Mesenteric fat pad (tissue), 1 donor: ENCODE measurements around the gene HEXIM2. TPM values are rescaled to one million over a fixed set of nuclear protein-coding genes. Genes with fewer than 3 reads are reported as not detected.
A peak's percentile ranks its signal among the peaks of the same experiment; 100 is the strongest.
"Not testable (repeated sequence)": the region's sequence is repeated elsewhere in the genome, so short reads cannot be mapped to it uniquely, and the experiment has no call there.

Source experiments
- DNase-seq: peaks from one replicate; pipeline ENCODE4 v3.0.0-alpha.2; 2020; ENCODE audit warnings: low spot score
- long read RNA-seq: library from polyadenylated mRNA; unstranded; transcript quantifications from one replicate; pipeline ENCODE4 v2.0.0, GENCODE V29; 2020
- total RNA-seq: library from RNA; stranded (reverse); fragmentation: NEBNext Ultra II Directional; extraction: Animal tissue kit (Norgen Biotek cat#: 25700); gene quantifications from one replicate; pipeline ENCODE4 v1.2.1, GENCODE V29; 2021
- donor health status: DM: yes; HTN: yes; CAD: no.

Gene HEXIM2, protein sequence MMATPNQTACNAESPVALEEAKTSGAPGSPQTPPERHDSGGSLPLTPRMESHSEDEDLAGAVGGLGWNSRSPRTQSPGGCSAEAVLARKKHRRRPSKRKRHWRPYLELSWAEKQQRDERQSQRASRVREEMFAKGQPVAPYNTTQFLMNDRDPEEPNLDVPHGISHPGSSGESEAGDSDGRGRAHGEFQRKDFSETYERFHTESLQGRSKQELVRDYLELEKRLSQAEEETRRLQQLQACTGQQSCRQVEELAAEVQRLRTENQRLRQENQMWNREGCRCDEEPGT
- 5.1 TPM for total RNA-seq
- long read RNA-seq, transcript HEXIM2-202 (3 exons, 803 nt) = major isoform, 5 of 15 reads
- long read RNA-seq, partial matches to known transcripts = 0 of 15 reads
- long read RNA-seq, other reads (novel, unspliced or antisense) = 1 of 15 reads

DNA sequence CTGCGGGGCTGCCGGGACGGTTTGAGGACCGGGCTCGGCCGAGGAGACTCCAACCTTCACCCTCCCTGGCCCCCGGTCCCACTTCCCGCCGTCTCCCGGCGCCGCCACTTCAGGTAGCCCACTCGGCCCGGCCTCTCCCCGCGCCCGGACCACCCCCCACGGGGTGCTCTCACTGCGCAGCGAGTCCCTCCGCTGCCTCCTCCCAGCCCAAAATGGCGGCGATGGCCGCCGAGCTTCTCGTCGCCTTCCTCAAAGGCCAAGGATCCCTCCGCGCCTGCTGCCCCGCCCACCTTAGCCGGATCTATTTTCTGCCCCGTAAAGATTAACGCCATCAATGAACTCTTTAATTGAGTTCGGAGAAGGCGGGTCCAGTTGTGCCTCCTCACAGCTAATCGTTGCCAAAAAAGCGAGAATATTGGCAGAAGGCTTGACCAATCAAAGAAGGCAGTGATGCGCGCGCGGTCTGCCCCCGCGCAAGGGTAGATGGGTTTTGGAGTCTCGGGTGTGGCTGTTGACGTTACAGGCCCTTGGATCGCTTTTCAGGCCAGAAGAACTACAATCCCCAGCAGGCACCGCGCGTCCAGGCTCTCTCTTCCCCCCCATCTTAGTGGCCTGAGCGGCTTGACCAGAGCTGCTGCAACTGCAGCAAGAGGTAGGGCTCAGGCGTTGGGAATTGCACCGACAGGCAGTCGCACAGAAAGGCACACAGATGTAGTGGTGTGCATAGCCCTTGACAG is at the start of gene HEXIM2:
Gene HEXIM2, plus strand, starts transcription at position 588 of the 737 bp plus-strand sequence. CDS start 919 bp downstream, outside the sequence.
- peak; percentile 98 for DNase-seq

GRCh38 chr17:45112559-45113423 is 48.9 kb upstream of the HEXIM2 start:
- no peak for DNase-seq

DNA sequence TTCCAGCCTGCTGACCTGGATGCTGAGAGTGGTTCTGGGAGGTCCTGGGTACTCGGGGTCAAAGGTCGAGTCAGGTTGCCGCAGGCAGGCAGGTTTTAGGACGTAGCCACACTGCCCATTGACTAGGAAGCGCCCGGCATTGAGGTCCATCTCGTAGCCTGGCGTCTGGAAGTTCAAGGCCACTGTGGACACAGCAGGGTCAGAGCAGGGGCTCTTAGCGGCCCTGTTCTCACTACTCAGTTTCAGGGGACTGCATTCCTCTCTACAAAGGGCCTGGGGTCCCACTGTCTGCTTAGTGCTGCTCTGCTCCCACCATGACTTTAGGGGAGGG is 48.3 kb upstream of the HEXIM2 start:
- no peak for DNase-seq

DNA sequence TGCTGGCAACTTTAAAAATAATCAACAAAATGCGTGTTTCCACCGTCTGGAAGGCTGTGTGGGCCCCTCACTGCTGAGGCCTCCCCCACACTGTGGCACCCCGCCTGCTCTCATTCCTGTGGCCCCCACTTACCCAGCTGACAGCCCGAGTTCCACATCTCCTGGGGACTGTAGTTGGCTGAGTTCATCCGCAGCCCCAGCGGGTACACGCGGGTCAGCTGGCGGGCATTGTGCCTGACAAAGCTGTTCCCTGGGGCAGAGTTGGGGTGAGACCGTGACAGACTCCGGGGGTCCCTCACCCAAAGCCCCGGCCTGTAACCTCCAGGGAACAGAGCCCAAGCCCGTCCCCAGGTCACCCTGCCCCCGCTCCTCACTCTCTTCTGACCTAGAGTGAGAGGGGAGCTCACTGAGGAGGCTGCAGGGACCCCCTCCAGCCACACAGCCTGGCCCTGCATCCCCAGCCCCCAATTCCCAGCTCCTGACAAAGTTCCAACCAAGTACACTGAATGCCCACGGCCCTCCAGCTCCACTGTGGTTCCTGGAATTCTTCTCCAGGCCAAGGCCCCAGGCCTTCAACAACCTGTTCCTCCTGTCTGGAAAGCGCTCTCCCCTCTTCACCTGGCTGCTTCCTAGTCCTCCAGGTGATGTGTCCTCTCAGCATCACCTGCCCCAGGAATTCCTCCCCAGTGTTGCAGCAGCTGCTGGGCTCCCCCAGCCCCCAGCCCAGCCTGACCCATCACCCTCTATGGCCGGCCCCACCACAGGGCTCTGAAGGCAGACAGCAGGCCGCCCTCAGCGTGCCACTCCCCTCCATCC is 47.4 kb upstream of the HEXIM2 start:
- no peak for DNase-seq

DNA sequence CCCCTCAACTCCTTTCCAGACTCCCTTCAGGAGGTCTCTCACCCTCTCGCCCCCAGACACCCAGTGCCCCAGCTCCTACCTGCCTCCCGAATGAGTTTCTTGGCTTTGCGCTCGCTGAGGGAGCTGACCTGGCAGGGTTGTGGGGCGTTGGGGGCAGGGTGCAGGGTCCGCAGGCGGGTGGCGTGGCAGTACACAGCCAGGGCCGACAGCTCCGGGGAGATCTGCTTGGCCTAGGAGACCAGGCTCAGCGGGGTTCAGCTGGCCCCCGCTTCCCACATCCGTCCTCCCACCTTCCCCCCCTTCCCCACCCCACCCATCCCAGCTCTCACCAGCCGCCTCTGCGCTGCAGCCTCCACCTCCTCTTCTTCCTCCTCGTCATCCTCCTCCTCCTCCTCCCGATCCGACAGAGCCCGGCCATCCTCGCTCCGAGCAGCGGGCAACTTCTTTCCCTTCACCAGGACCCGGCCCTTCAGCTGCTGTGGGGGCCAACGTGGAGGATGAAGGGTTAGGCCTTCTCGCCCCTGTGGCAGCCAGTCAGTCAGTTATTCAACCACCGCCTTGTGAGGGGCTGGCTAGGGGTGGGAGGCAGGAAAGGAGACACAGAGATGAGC is 46.6 kb upstream of the HEXIM2 start:
- no peak for DNase-seq

- no peak for DNase-seq
Measured at GRCh38 chr17:45115871-45116270, 45.8 kb upstream of the HEXIM2 start.

DNA sequence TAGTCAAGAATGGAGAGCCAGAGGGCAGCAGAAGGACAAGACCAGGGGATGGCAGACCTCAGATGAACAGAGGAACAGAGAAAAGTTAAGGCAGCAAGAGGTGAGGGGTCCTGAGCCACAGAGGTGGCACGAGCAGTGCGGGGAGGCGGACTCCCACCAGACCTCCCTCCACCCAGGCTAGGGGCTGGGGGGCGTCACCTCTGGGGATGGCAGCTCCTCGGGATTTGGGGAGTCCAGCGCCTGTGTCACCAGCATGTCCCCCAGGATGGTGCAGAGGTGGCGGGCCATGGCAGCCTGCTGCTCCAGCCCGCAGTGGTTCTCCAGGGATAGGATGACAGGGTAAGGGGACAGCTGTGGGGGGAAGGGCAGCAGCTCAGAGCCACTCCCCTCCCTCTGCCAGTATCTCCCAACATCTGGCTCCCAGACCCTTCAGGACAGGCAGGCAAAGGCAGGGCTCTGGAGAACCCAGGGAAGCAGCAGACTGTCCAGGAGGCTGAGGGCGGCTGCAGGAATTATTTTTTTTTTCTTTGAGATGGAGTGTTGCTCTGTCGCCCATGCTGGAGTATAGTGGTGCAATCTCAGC is 45.1 kb upstream of the HEXIM2 start:
- no peak for DNase-seq

- no peak for DNase-seq
Measured at GRCh38 chr17:45117334-45117733, 44.3 kb upstream of the HEXIM2 start.

- no peak for DNase-seq
Measured at GRCh38 chr17:45117848-45118646, 43.6 kb upstream of the HEXIM2 start.

DNA sequence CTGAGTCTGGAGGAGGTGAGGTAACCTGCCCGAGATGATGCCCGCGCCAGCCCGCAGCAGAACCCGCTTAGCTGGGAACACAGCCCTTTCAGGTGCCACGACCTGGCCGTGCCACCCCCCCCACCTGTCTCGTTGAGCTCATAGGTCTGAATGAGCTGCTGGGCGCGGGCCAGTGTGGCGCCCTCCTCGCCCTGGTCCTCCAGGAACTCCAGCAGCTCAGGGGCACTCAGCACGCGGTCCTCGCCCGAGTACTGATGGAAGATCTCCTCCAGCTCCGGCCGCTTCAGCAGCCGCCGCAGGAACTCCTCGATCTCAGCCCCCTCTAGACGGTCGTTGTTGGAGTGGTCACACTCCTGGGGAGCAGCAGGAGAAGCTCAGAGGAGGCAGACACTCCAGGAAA is 43.0 kb upstream of the HEXIM2 start:
- DNase-seq = no peak

DNA sequence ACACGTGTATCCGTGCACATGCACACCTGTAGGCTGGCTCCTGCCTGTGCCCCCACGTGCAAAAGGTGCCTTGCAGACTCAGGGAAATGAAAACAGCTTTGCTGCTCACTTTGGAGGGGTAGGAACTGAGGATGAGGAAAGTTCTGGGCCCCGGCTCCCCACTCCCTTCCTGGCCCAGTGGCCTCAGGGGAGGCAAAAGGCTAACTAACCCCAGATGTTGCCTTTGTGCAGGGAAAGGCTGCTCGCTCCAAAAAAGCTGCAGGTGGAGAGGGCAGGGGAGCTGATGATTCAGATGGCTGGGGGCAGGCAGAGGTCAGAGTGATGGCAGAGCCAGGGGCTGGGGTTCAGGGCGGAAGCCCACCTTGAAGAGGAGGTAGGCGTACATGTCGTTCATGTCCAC is 41.7 kb upstream of the HEXIM2 start:
- DNase-seq = no peak

DNA sequence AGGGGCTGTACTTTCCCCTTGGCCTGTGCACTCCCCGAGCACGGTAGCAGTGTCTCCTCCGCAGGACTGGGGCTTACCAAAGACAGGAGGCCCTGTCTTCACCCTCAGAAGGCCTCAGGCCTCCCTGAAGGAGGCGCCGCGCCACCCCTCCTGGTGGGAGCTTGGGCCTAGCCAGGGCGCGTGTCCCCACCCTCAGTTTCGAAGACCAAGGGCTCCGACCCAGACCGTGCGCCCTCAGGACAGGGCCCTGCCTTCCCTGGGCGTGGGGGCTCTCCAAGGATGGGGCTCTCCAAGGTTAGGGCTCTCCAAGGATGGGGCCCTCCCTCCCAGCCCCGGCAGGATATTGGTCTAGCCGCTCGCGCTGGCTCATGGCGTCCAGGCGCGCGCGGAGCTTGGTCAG is 41.1 kb upstream of the HEXIM2 start:
- no peak for DNase-seq

DNA sequence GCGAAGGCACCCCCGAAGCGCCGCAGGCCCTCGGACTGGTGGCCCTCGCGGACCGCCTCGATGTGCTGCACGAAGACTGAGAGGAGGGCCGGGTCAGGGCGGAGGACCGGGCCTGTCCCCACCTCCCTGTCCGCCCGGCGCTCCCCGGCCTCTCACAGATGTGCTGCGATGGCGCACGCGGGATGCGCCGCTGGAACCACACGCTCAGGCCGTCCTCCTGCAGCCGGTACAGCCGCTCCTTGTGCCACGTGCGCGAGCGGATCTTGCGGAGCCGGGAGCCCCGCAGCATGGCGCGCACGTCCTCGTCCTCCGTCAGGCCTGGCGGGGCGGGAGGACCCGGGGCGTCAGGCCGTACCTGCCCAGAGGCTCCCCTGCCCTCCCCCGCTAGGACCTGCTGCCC is 40.6 kb upstream of the HEXIM2 start:
- DNase-seq = no peak

DNA sequence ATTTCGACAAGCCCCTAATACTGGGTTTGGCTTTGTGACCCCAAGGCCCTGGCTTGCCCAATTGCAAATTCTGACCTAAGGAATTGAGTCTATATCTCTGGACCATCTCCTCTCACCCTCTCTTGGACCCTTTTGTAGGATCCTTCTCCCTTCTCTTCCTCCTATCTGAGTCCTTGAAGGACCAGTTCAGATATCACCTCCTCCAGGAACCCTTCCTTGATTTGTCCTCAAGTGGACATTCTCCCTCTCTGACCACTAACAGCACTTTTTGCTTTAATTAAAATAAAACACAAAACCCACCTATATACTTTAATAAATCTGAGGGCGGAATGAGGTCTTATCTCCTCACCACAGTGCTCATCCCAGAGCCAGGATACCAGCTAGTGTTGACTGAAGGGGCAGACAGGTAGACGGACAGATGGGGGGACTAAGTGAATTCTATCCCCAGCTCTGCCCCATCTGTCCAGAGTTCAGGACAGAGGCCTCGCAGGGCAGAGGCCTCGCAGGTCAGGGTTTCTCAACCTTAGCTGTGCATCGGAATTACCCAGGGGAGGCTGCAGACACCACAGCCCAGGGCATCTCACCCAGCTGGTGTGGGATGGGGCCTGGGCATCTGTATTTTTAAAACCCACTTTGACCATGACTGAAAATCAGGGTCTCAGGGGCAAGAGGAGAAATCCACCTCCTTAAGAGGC is 38.5 kb upstream of the HEXIM2 start:
- no peak for DNase-seq

DNA sequence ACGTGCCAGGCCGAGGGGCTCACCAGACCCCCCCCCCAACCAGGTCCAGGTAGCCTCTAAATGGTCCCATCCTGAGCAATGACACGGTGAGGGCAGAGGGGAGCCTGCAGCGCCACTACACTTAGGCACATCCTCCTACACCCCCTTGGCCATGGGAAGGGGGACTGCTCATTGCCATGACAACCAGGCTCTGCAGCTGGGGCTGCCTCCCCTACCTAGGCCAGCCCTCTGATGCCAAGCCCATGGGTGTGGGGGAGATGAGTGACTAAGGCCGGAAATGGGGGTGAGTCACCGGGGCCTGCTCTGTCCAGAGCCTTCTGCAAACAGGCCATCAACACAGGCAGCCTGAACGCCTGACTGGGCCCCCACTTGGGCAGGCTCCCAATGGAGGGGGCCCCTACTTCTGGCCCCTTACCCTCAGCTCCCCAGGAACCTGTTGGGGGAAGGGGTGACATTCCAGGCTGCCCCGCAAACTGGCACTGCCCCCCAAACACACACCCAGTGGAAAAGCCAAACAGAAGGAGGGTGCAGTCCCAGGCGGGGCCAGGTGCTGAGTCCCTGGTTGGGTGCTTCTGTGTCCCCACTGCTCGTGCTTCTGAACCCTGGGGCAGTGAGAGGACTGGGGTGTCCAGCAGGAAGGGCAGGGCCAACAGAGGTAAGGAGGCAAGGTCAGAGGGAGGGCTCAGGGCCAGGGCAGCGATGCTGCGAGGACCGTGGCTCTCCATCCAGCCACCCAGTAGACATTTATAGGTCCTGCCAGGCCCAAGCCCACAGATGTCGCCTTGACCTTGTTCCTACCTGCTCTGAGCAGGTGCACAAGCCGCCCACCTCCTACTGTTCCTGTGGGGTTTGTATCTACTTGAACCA is 37.5 kb upstream of the HEXIM2 start:
- no peak for DNase-seq

GRCh38 chr17:45124797-45125122 is 36.9 kb upstream of the HEXIM2 start:
- DNase-seq = not testable (repeated sequence)

- no peak for DNase-seq
Measured at GRCh38 chr17:45125509-45125908, 36.2 kb upstream of the HEXIM2 start.

GRCh38 chr17:45127207-45127547 is 34.5 kb upstream of the HEXIM2 start:
- DNase-seq = no peak
